ENCODE results near the gene RNF135.

DNA sequence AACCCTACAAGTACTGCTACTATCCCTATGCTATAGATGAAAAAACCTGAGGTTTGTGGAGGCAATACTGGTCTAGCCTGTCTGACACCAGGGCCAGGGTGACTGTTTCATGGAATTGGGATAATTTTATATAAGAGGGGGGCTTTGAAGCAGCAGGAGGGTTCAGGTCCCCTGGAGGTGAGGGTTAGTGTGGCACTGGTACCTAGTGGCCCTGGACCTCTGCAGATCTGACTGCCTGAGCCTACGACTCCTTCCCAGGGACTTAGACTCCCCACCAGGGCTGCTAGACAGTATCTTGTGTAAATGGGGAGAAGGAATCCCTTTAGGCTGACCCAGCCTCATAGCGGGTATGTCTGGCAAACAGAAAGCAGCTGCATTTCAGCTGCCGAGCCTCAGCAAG is 42.3 kb upstream of the RNF135 start:
- TF ChIP-seq EZH2phosphoT487 (IDR thresholded peaks at IDR 0.05; ENCODE audit: low read depth): no peak
- TF ChIP-seq, protein P1, sequence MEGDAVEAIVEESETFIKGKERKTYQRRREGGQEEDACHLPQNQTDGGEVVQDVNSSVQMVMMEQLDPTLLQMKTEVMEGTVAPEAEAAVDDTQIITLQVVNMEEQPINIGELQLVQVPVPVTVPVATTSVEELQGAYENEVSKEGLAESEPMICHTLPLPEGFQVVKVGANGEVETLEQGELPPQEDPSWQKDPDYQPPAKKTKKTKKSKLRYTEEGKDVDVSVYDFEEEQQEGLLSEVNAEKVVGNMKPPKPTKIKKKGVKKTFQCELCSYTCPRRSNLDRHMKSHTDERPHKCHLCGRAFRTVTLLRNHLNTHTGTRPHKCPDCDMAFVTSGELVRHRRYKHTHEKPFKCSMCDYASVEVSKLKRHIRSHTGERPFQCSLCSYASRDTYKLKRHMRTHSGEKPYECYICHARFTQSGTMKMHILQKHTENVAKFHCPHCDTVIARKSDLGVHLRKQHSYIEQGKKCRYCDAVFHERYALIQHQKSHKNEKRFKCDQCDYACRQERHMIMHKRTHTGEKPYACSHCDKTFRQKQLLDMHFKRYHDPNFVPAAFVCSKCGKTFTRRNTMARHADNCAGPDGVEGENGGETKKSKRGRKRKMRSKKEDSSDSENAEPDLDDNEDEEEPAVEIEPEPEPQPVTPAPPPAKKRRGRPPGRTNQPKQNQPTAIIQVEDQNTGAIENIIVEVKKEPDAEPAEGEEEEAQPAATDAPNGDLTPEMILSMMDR (IDR thresholded peaks at IDR 0.05; ENCODE audit: low read depth, low read length): no peak
